Esophagus muscularis mucosa (tissue), 4 donors: Measurements from ENCODE around the gene MLLT3.

Experiments used
- CTCF ChIP-seq, 3 experiments: fragments of 200-600 bp in 2 of 3; fragments of 450-650 bp in 1 of 3; sonication (generic) in 2 of 3; IDR thresholded peaks; one replicate each; pipeline ENCODE4 v1.5.1; 2017 to 2019; ENCODE audit warnings: antibody characterized with exemption in 3 of 3, mild to moderate bottlenecking in 2 of 3, moderate library complexity in 1 of 3
- EP300 ChIP-seq: sonication (generic); formaldehyde crosslinking; IDR thresholded peaks from one replicate; pipeline ENCODE4 v1.6.1; 2017; ENCODE audit warnings: antibody characterized with exemption
- POLR2A ChIP-seq: fragments of 450-650 bp; IDR thresholded peaks from one replicate; pipeline ENCODE4 v1.6.1; 2017; ENCODE audit warnings: antibody characterized with exemption, moderate library complexity, mild to moderate bottlenecking, low read depth
- POLR2AphosphoS5 ChIP-seq, 2 donors: sonication (generic); formaldehyde crosslinking; IDR thresholded peaks; one replicate each; pipeline ENCODE4 v1.6.1; 2017; ENCODE audit warnings: antibody characterized with exemption in 2 of 2

- TF ChIP-seq POLR2AphosphoS5 (IDR thresholded peaks at IDR 0.05) (no peak), POLR2A (no peak), CTCF (IDR thresholded peaks at IDR 0.05) (no peak), EP300 (no peak)
Measured at GRCh38 chr9:20568400-20568799, 53.9 kb downstream of the MLLT3 start.
